ENCODE results near the gene SUCLG2.

GRCh38 chr3:67592057-67592456 is 62.4 kb downstream of the SUCLG2 start:
- no peak for TF ChIP-seq CTCF (IDR thresholded peaks at IDR 0.05)
- TF ChIP-seq POLR2A (IDR thresholded peaks at IDR 0.05; ENCODE audit: low read depth), result no peak
- TF ChIP-seq EP300 (IDR thresholded peaks at IDR 0.05), result no peak
